Peyer's patch (tissue), 4 donors: Measurements from ENCODE around the gene CACNB1.

Source experiments
- POLR2A ChIP-seq, 2 donors: fragments of 450-650 bp; IDR thresholded peaks; one replicate each; pipeline ENCODE4 v1.5.1; 2017; ENCODE audit warnings: antibody characterized with exemption in 2 of 2, mild to moderate bottlenecking in 2 of 2, moderate library complexity in 2 of 2
- TF ChIP-seq, protein P1 (sequence below), 6 experiments: fragments of 450-650 bp in 4 of 6; fragments of 200-600 bp in 2 of 6; sonication (generic) in 1 of 6; IDR thresholded peaks; one replicate each; pipeline ENCODE4 v1.5.1; 2017 to 2019; ENCODE audit warnings: antibody characterized with exemption in 6 of 6, mild to moderate bottlenecking in 3 of 6, moderate library complexity in 1 of 6

DNA sequence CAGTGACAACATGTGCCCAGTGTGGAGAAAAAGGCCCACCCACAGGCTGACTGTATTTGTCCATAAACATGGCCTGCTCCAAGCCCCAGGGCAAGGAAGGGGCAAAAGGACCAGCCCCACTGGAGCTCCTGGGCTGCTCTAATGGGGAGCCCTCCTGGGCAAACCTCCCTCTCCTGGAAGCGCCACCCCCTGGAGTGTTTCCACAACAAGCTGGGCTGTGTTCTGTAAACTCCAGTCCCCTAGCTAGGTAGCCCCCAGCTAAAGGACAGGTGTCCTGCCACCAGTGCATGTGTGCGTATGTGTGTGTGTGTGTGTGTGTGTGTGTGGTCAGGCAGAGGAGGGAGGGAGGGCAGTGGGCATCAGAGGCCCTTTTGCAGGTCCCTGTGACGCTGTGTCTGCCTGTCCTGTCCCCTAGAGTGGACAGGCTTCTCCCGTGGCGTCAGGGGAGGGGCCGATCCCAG is 39.5 kb upstream of the CACNB1 start:
- TF ChIP-seq, protein P1, sequence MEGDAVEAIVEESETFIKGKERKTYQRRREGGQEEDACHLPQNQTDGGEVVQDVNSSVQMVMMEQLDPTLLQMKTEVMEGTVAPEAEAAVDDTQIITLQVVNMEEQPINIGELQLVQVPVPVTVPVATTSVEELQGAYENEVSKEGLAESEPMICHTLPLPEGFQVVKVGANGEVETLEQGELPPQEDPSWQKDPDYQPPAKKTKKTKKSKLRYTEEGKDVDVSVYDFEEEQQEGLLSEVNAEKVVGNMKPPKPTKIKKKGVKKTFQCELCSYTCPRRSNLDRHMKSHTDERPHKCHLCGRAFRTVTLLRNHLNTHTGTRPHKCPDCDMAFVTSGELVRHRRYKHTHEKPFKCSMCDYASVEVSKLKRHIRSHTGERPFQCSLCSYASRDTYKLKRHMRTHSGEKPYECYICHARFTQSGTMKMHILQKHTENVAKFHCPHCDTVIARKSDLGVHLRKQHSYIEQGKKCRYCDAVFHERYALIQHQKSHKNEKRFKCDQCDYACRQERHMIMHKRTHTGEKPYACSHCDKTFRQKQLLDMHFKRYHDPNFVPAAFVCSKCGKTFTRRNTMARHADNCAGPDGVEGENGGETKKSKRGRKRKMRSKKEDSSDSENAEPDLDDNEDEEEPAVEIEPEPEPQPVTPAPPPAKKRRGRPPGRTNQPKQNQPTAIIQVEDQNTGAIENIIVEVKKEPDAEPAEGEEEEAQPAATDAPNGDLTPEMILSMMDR (IDR thresholded peaks at IDR 0.05), result no peak
- TF ChIP-seq POLR2A (IDR thresholded peaks at IDR 0.05), result no peak
